Measurements from ENCODE around the gene ATP8A1. TPM values are rescaled to one million over a fixed set of nuclear protein-coding genes. Genes with fewer than 3 reads are reported as not detected.
A peak's percentile ranks its signal among the peaks of the same experiment; 100 is the strongest.

ATP8A1 gene
- total and polyA plus RNA-seq, 12 donors = 3.4 to 27.9 (median 17.5) TPM

DNA sequence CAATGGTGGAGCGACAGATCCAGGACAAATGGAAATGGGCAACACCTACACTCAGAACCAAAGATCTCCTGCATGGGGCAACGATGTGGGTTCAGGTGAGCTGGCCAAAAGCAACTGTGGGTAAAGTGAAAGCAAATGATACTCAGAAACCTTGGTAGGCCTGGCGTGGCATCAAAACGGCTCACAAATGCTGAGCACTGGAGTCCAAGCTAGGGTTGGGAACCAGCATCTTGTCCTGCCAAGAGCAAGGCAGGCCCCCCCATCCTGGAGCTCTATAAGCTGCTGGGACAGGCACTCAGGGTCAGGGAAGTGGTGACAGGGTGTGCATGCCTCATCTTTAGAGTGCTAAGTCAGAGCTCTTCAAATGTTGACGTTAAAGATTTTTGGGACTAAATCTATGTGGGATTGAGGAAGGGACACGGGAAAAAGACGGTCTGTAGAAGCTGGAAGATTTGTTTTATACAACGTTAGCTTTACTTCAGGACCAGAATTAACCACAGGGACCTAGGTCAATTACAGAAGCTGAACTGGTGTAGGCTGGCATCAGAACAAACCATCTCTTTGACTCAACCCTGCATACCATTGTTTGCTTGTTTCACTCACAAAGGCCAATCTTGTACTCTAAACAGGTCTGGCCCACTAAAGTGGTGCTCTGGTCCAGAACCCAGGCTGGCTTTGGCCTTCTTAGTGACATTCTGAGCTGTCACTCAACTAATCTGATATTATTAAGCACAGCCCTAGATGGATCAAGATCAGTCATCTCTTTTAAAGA lies 10.7 kb downstream of the ATP8A1 start:
- Histone ChIP-seq H3K36me3 (no peaks in the 10 kb centered on the region), H3K9me3 (peaks cover 0 to under 1% (median 0%) of the 10 kb centered on the region in 11 donors), H3K4me3 (no peak overlapping the region), H3K4me1 (peaks cover 0 to 39% (median 17%) of the 10 kb centered on the region in 9 donors), H3K27ac (peak overlapping the region in 4 of 10 donors; percentile 18 to 47 (median 32)), H3K27me3 (no peaks in the 10 kb centered on the region)
- TF ChIP-seq, protein P1, sequence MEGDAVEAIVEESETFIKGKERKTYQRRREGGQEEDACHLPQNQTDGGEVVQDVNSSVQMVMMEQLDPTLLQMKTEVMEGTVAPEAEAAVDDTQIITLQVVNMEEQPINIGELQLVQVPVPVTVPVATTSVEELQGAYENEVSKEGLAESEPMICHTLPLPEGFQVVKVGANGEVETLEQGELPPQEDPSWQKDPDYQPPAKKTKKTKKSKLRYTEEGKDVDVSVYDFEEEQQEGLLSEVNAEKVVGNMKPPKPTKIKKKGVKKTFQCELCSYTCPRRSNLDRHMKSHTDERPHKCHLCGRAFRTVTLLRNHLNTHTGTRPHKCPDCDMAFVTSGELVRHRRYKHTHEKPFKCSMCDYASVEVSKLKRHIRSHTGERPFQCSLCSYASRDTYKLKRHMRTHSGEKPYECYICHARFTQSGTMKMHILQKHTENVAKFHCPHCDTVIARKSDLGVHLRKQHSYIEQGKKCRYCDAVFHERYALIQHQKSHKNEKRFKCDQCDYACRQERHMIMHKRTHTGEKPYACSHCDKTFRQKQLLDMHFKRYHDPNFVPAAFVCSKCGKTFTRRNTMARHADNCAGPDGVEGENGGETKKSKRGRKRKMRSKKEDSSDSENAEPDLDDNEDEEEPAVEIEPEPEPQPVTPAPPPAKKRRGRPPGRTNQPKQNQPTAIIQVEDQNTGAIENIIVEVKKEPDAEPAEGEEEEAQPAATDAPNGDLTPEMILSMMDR (IDR thresholded peaks at IDR 0.05) = no peak
- intact Hi-C loops (cut with DNase I) = no loop called here
- ATAC-seq (peak in 5 of 8 donors; percentile 38 to 73 (median 55)), DNase-seq (no peak)
- 74 to 89% methylated on average over 8 of the region's 8 CpGs for WGBS, 2 donors

DNA sequence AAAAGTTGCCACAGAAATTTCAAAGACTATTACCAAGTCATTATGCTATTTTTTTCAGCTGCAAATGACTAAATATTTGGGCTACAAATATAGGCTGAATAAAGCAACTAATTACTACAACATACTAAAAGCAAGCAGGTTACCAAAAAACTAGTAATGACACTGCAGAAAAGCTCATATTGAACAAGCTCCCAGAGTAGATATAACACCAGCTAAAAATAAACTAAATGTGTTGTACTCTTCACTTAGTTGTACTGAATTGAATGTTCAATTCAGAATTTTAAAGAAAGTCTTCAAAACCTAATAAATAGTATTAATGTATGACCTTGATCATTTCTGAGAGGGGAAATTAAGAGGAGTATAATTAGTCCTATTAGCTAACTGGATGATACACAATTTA lies 12.0 kb downstream of the ATP8A1 start:
- H3K36me3 ChIP-seq = no peaks in the 10 kb centered on the region
- H3K4me1 ChIP-seq = peaks cover 0 to 43% (median 17%) of the 10 kb centered on the region in 9 donors
- H3K27me3 ChIP-seq = no peaks in the 10 kb centered on the region
- H3K9me3 ChIP-seq = no peaks in the 10 kb centered on the region
- DNase-seq (no peak), ATAC-seq (peak in 2 of 8 donors; percentile 41 to 56)
- intact Hi-C loops (cut with DNase I) = no loop called here
- H3K27ac ChIP-seq = peak overlapping the region in 3 of 10 donors; percentile 4 to 46 (median 26)
- TF ChIP-seq, protein P1 (IDR thresholded peaks at IDR 0.05) = no peak
- no peak overlapping the region for H3K4me3 ChIP-seq

DNA sequence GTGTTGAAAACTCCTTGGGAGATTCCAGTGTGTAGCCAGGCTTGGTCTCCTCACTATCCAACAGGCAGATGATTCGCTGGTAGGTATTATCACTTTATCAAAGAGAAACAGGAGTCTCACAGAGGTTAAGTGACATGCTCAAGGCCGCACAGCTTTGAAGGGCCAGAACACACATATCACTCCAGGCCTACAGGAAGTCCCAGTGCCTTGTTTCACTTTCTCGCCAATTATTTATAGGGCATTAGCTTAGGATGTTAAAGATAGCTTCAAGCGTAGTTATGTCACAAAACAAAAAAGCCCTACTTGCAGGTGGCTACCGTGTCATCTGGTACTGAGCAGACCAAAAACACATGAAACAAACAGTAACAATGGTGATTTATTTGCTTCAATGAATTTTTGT lies 13.2 kb downstream of the ATP8A1 start:
- WGBS, 2 donors = 81 to 82% methylated on average over 5 of the region's 5 CpGs
- no peak overlapping the region for H3K4me3 ChIP-seq
- intact Hi-C loops (cut with DNase I) = no loop called here
- ATAC-seq = peak in 7 of 8 donors; percentile 49 to 90 (median 76)
- H3K9me3 ChIP-seq = no peaks in the 10 kb centered on the region
- H3K4me1 ChIP-seq = peaks cover 0 to 51% (median 28%) of the 10 kb centered on the region in 9 donors
- H3K27ac ChIP-seq = peak overlapping the region in 6 of 10 donors; percentile 4 to 30 (median 24)
- H3K36me3 ChIP-seq = no peaks in the 10 kb centered on the region
- TF ChIP-seq, protein P1 (IDR thresholded peaks at IDR 0.05) = no peak
- no peaks in the 10 kb centered on the region for H3K27me3 ChIP-seq
- DNase-seq = no peak

DNA sequence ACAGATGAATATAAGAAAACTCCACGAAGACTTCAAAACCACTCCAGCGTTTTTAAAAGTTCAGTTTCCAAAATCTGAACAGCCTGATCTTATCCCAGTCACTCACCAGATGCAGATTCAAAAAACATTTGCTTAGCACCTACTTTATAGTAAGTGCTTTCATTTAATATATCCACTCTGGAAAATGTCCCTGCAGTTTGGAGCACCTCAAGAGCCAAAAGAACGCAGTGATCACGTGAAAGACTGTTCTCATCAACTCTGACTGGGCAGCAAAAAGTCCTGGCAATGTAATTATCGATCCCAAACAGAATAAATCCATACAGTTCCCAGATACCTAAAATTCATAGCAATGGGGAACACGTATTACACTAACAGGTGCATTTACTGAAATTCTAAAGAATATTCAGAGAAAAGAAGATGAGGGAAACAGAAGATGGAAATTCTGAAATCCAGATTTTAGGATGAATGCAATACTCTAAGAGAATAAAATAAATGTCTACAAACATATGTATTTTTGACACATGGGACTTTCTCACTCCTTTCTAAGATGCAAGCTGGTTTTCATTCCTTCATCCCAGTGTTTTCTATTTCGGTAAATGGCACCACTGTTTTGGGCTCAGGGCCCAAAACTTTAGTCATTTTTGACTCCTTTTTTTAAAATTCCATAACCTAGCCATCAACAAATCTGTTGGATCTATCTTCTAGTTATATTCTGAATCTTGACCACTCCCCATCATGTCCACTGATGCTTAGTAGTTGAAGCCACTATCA lies 13.9 kb downstream of the ATP8A1 start:
- ATAC-seq (no peak), DNase-seq (no peak)
- no peaks in the 10 kb centered on the region for H3K27me3 ChIP-seq
- H3K27ac ChIP-seq = peak overlapping the region in 5 of 10 donors; percentile 4 to 30 (median 25)
- WGBS, 2 donors = 71 to 78% methylated on average over 7 of the region's 7 CpGs
- TF ChIP-seq, protein P1 (IDR thresholded peaks at IDR 0.05) = no peak
- no peak overlapping the region for H3K4me3 ChIP-seq
- intact Hi-C loops (cut with DNase I) = no loop called here
- H3K9me3 ChIP-seq = no peaks in the 10 kb centered on the region
- H3K36me3 ChIP-seq = no peaks in the 10 kb centered on the region
- H3K4me1 ChIP-seq = peaks cover 0 to 58% (median 30%) of the 10 kb centered on the region in 9 donors
